Activated CD8-positive, alpha-beta memory T cell treated with anti-CD3 and anti-CD28 coated beads for 1 hour (primary cell): Measurements from ENCODE around the gene CKAP5.

Source experiments
- DNase-seq, 2 donors: peaks; one replicate each; pipeline ENCODE4 v3.0.0-alpha.2; 2020; ENCODE audit warnings: low read depth in 1 of 2; ENCODE audit errors: extremely low read depth in 1 of 2

CKAP5 gene

GRCh38 chr11:46776878-46777277 lies 69.2 kb downstream of the CKAP5 start:
- no peak for DNase-seq

GRCh38 chr11:46769636-46770221 lies 76.4 kb downstream of the CKAP5 start:
- DNase-seq, result no peak

GRCh38 chr11:46766656-46767055 lies 79.4 kb downstream of the CKAP5 start:
- DNase-seq, result no peak

GRCh38 chr11:46762248-46762647 lies 83.8 kb downstream of the CKAP5 start:
- no peak for DNase-seq

GRCh38 chr11:46761807-46762206 lies 84.3 kb downstream of the CKAP5 start:
- no peak for DNase-seq

GRCh38 chr11:46760429-46761128 lies 85.5 kb downstream of the CKAP5 start:
- DNase-seq, result no peak

- DNase-seq, result no peak
Observed at GRCh38 chr11:46759196-46759595, 86.9 kb downstream of the CKAP5 start.

GRCh38 chr11:46755962-46756361 lies 90.1 kb downstream of the CKAP5 start:
- DNase-seq, result no peak

GRCh38 chr11:46747150-46747549 lies 98.9 kb downstream of the CKAP5 start:
- no peak for DNase-seq

- no peak for DNase-seq
Observed at GRCh38 chr11:46745995-46746394, 100.1 kb downstream of the CKAP5 start.

GRCh38 chr11:46745328-46745727 lies 100.8 kb downstream of the CKAP5 start:
- DNase-seq, result no peak

GRCh38 chr11:46743693-46744339 lies 102.3 kb downstream of the CKAP5 start:
- DNase-seq, result no peak

- no peak for DNase-seq
Observed at GRCh38 chr11:46743043-46743442, 103.0 kb downstream of the CKAP5 start.

- no peak for DNase-seq
Observed at GRCh38 chr11:46741600-46742484, 104.2 kb downstream of the CKAP5 start.

GRCh38 chr11:46738887-46739286 lies 107.2 kb downstream of the CKAP5 start:
- DNase-seq, result no peak

- no peak for DNase-seq
Observed at GRCh38 chr11:46737699-46738098, 108.4 kb downstream of the CKAP5 start.

- no peak for DNase-seq
Observed at GRCh38 chr11:46736615-46737014, 109.5 kb downstream of the CKAP5 start.

GRCh38 chr11:46736146-46736545 lies 109.9 kb downstream of the CKAP5 start:
- DNase-seq, result no peak

- no peak for DNase-seq
Observed at GRCh38 chr11:46733234-46733633, 112.8 kb downstream of the CKAP5 start.

GRCh38 chr11:46731545-46731944 lies 114.5 kb downstream of the CKAP5 start:
- no peak for DNase-seq
